Pancreas (tissue), 10 donors: ENCODE measurements around the gene PMS2. TPM values are rescaled to one million over a fixed set of nuclear protein-coding genes. Genes with fewer than 3 reads are reported as not detected.
"Not testable (repeated sequence)": the region's sequence is repeated elsewhere in the genome, so short reads cannot be mapped to it uniquely, and the experiment has no call there.

Source experiments
- ATAC-seq, 4 donors: fragments of 200-7000 bp; cut with Tn5 transposase; one replicate each; pipeline versions ENCODE4 v1.8.0 to v1.9.1; 2020; ENCODE audit warnings: mild to moderate bottlenecking in 4 of 4, moderate library complexity in 4 of 4
- DNase-seq, 6 donors: peaks; one replicate each; pipeline ENCODE4 v3.0.0-alpha.2; 2020
- FAIRE-seq: peaks from 2 replicates; lab custom pipeline; 2012; peaks lifted over from hg19 to GRCh38; lab: Jason Lieb, UNC
- H3K27ac ChIP-seq, 4 donors: fragments of 200-600 bp; sonication (generic); 1 replicate in 3 of 4; 2 replicates in 1 of 4; pipeline versions ENCODE4 v1.5.0 to v1.8.0; 2020
- H3K27me3 ChIP-seq, 4 donors: fragments of 200-600 bp; one replicate each; pipeline ENCODE4 v1.8.0; 2021
- H3K36me3 ChIP-seq, 3 donors: fragments of 200-600 bp; sonication (generic) in 1 of 3; one replicate each; pipeline versions ENCODE4 v1.5.0 to v1.8.0; 2020 to 2021
- H3K4me1 ChIP-seq, 3 donors: fragments of 200-600 bp; one replicate each; pipeline ENCODE4 v1.8.0; 2021
- H3K4me3 ChIP-seq, 4 donors: fragments of 200-600 bp; sonication (generic) in 2 of 4; one replicate each; pipeline versions ENCODE4 v1.5.0 to v1.8.0; 2020 to 2021
- H3K9me3 ChIP-seq, 4 donors: fragments of 200-600 bp; one replicate each; pipeline ENCODE4 v1.8.0; 2021
- WGBS, 2 donors: extraction: QIAGEN DNeasy Blood & Tissue Kit; methylation state at CpG; one replicate each; pipeline ENCODE4 v1.1.7; 2013; 5-methylcytosine and 5-hydroxymethylcytosine counted together
- intact Hi-C, 3 donors: fragments of 100-400 bp; cut with DNase I; formaldehyde crosslinking; loops; one replicate each; pipeline versions ENCODE4 v1.11.1 to v1.14.2; 2022
- polyA plus RNA-seq, 2 donors: library from polyadenylated mRNA; stranded (reverse); fragments of 200-250 nt; gene quantifications; one replicate each; pipeline ENCODE4 v1.2.3, GENCODE V29; 2013
- total RNA-seq, 6 donors: library from RNA; stranded (reverse); fragmentation: NEBNext Ultra II Directional in 4 of 6; extraction: Animal tissue kit (Norgen Biotek cat#: 25700) in 4 of 6; gene quantifications; one replicate each; pipeline versions ENCODE4 v1.2.1 to v1.2.4, GENCODE V29; 2021 to 2023
- donor health status: healthy with polysubstance abuse.
- donor health status: DM: no; HTN: no; CAD: no; lungs with moderate emphysema.
- donor health status: DM: no; HTN: no; CAD: no.
- donor health status: control.
- donor health status: control.
- donor health status: Bipolar disorder and iron deficiency.
- donor health status: DM: yes; HTN: yes; CAD: no.
- donor health status: DM: no; HTN: no; CAD: no.
- donor health status: DM: no; HTN: no; CAD: no.
- donor health status: DM: yes; HTN: yes; CAD: no.

Gene PMS2
- total and polyA plus RNA-seq, 8 donors: 2.0 to 7.2 (median 4.0) TPM

DNA sequence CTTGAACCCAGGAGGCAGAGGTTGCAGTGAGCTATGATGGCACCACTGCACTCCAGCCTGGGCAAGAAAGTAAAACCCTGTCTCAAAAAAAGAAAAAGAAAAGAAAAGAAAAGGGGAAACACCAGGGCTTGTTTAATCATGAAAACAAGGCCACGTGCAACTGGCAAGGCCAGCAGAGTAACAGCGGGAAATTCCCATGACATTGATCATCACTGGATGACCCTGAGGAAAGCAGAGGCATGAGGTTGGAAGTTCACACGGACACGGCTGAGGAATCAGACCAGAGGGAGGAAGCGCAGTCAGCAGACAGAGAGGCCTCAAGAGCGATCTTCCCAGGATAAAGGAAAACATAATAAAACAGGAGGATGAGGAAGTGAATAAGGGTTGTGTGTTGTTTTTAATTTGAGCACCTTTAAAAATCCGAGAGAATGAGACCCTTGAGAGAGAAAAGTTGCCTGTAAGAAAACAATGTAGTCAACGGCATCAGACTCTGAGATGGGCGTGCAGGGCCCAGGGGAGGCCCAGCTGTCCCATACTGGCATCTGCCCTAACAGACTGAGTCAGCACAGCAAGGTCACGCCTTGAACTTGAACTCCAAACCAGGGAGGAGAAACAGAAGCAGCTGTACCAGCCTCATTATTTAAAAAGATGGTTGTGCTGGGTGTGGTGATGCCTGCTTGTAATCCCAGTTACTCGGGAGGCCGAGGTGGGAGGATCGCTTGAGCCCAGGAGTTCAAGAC is 76.8 kb downstream of the PMS2 start:
- FAIRE-seq, H3K4me1 ChIP-seq, H3K36me3 ChIP-seq, intact Hi-C loops, H3K9me3 ChIP-seq, H3K27me3 ChIP-seq, H3K4me3 ChIP-seq, H3K27ac ChIP-seq: not testable (repeated sequence)
- peak in 1 of 6 donors; percentile 11 for DNase-seq
- peak; percentile 70 to 91 (median 84) for ATAC-seq
- 38 to 93% methylated on average over 3 to 7 of the region's 13 CpGs for WGBS, 2 donors

- FAIRE-seq, H3K4me3 ChIP-seq, H3K4me1 ChIP-seq, intact Hi-C loops, H3K27me3 ChIP-seq, H3K9me3 ChIP-seq, H3K36me3 ChIP-seq, H3K27ac ChIP-seq, ATAC-seq: not testable (repeated sequence)
- WGBS, 2 donors: 94 to 98% methylated on average over 13 to 14 of the region's 14 CpGs
- DNase-seq: peak in 1 of 6 donors; percentile 10
Measured at GRCh38 chr7:5931250-5931649, 77.6 kb downstream of the PMS2 start.

GRCh38 chr7:5930290-5930689 is 78.6 kb downstream of the PMS2 start:
- H3K4me3 ChIP-seq, DNase-seq, H3K36me3 ChIP-seq, H3K9me3 ChIP-seq, ATAC-seq, H3K27ac ChIP-seq, H3K4me1 ChIP-seq, H3K27me3 ChIP-seq, FAIRE-seq, intact Hi-C loops: not testable (repeated sequence)
- WGBS, 2 donors: 100% methylated on average over 2 of the region's 10 CpGs; no CpG with 5 or more reads in 1 of the 2 donors

DNA sequence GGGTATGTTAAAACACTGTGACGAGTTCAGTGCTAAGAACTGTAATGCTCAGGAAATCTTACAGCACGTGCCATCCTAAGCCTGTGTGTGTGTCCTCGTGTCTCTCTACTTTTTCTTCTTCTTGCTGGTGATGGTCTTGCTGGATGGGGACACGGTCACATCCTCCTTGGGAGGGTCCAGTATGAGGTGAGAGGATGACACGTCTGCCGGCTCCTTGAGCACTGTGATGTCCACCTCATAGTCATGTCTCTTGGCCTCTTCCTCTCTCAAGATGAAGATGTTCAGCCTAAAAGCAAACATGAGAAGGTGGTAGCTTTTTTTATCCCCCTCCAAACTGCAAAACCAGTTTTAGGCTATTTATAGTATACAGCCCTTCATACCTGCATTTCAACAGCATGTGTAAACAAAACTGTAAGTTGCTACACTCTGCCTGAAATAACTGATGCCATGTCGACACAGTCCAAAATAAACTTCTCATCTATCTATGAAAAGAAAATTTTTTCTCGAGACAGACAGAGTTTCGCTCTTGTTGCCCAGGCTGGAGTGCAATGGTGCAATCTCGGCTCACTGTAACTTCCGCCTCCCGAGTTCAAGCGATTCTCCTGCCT is 82.5 kb downstream of the PMS2 start:
- H3K9me3 ChIP-seq, H3K36me3 ChIP-seq, H3K27ac ChIP-seq, H3K27me3 ChIP-seq, ATAC-seq, DNase-seq, H3K4me1 ChIP-seq, intact Hi-C loops, H3K4me3 ChIP-seq, FAIRE-seq: not testable (repeated sequence)
- 85% methylated on average over 2 of the region's 13 CpGs; no CpG with 5 or more reads in 1 of the 2 donors for WGBS, 2 donors

DNA sequence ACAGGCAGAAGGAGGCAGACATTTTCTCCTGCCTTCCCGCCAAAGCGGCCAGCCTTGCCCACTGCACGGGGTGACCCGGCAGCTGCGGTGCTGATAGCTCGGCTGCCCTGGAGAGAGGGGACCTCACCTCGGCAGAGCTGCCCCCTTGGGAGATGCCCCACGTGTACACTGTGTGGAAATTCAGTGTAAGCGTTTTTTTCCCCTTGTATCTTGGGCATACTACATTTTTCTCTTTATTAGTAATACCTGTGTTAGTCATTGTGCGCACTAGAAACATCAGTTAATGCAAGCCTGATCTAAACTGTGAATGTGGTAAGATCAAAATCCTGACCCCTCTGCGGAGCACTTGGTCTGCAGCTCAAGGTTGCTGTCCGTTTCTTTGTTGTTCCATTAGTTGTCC is 84.2 kb downstream of the PMS2 start:
- H3K27ac ChIP-seq, FAIRE-seq, H3K9me3 ChIP-seq, DNase-seq, H3K4me1 ChIP-seq, ATAC-seq, H3K27me3 ChIP-seq, H3K36me3 ChIP-seq, intact Hi-C loops, H3K4me3 ChIP-seq: not testable (repeated sequence)
- no CpG with 5 or more reads among the region's 12 CpGs for WGBS, 2 donors

- H3K4me1 ChIP-seq, H3K27me3 ChIP-seq, H3K27ac ChIP-seq, FAIRE-seq, H3K36me3 ChIP-seq, H3K9me3 ChIP-seq, ATAC-seq, intact Hi-C loops, DNase-seq, H3K4me3 ChIP-seq: not testable (repeated sequence)
- WGBS, 2 donors: 80 to 100% methylated on average over 1 of the region's 2 CpGs
Measured at GRCh38 chr7:5924180-5924579, 84.7 kb downstream of the PMS2 start.

Other genes with a start within 250 kb of the PMS2 start
- gene RNF216, start 227.4 kb downstream of the PMS2 start, total RNA-seq: 10 to 100 TPM; 11.7 to 18.2 (median 14.7) TPM
- 1 to 10 TPM; 8.1 to 8.8 TPM for gene RNF216, start 227.4 kb downstream of the PMS2 start, polyA plus RNA-seq
- not detected for gene OCM, start 128.3 kb downstream of the PMS2 start, total RNA-seq
- under 1 TPM; 0.70 to 0.84 TPM for gene OCM, start 128.3 kb downstream of the PMS2 start, polyA plus RNA-seq
- 10 to 100 TPM; 14.7 to 32.3 (median 28.1) TPM for gene CCZ1, start 110.3 kb downstream of the PMS2 start, total RNA-seq
- 10 to 100 TPM; 23.2 to 24.8 TPM for gene CCZ1, start 110.3 kb downstream of the PMS2 start, polyA plus RNA-seq
- under 1 TPM in 1 of 6 donors, not detected in 5; 0.12 TPM for gene RSPH10B, start 38.4 kb downstream of the PMS2 start, total RNA-seq
- gene RSPH10B, start 38.4 kb downstream of the PMS2 start, polyA plus RNA-seq: under 1 TPM; 0.08 to 0.33 TPM
- gene AIMP2, start 223 bp upstream of the PMS2 start, total RNA-seq: 10 to 100 TPM in 4 of 6 donors, 1 to 10 TPM in 2; 7.6 to 15.7 (median 11.1) TPM
- gene AIMP2, start 223 bp upstream of the PMS2 start, polyA plus RNA-seq: 10 to 100 TPM in 1 of 2 donors, 1 to 10 TPM in 1; 6.6 to 13.1 TPM
- gene ANKRD61, start 22.3 kb upstream of the PMS2 start, total RNA-seq: not detected
- not detected for gene ANKRD61, start 22.3 kb upstream of the PMS2 start, polyA plus RNA-seq
- gene EIF2AK1, start 50.1 kb upstream of the PMS2 start, total RNA-seq: 10 to 100 TPM; 35.7 to 49.4 (median 46.1) TPM
- gene EIF2AK1, start 50.1 kb upstream of the PMS2 start, polyA plus RNA-seq: 10 to 100 TPM; 20.6 to 28.4 TPM
- gene USP42, start 95.9 kb upstream of the PMS2 start, total RNA-seq: 1 to 10 TPM; 3.7 to 6.6 (median 3.9) TPM
- gene USP42, start 95.9 kb upstream of the PMS2 start, polyA plus RNA-seq: 1 to 10 TPM; 3.2 to 4.1 TPM